ENCODE data around the gene PLCH1. TPM values are rescaled to one million over a fixed set of nuclear protein-coding genes. Genes with fewer than 3 reads are reported as not detected.

The PLCH1 gene
- total RNA-seq, 1 donor: 0.36 TPM

GRCh38 chr3:155481089-155481488 is 263.8 kb downstream of the PLCH1 start:
- Histone ChIP-seq H3K79me2 (ENCODE audit: insufficient read depth, low read length) (no peaks in the 10 kb centered on the region), H3K4me3 (ENCODE audit: insufficient read depth, low read length) (no peak overlapping the region), H3K27ac (ENCODE audit: low read depth, low read length) (no peak overlapping the region), H3K4me2 (ENCODE audit: insufficient read depth, low read length) (no peak overlapping the region), H3K4me1 (ENCODE audit: insufficient read depth, low read length) (no peaks in the 10 kb centered on the region), H3K27me3 (ENCODE audit: insufficient read depth, low read length) (no peaks in the 10 kb centered on the region), H4K20me1 (ENCODE audit: insufficient read depth, low read length) (no peaks in the 10 kb centered on the region), H3K9me3 (ENCODE audit: low read depth, low read length) (no peaks in the 10 kb centered on the region), H3K36me3 (ENCODE audit: insufficient read depth, low read length) (no peaks in the 10 kb centered on the region), H2AFZ (ENCODE audit: low read length) (no peak overlapping the region)
- TF ChIP-seq CTCF (IDR thresholded peaks at IDR 0.05; ENCODE audit: extremely low read depth, low read depth, low read length): no peak
- no peak for DNase-seq (ENCODE audit: insufficient read length, low spot score, missing footprints)

GRCh38 chr3:155465664-155466063 is 279.2 kb downstream of the PLCH1 start:
- TF ChIP-seq CTCF (IDR thresholded peaks at IDR 0.05; ENCODE audit: extremely low read depth, low read depth, low read length): no peak
- H3K4me1 ChIP-seq (ENCODE audit: insufficient read depth, low read length): no peaks in the 10 kb centered on the region
- H3K79me2 ChIP-seq (ENCODE audit: insufficient read depth, low read length): no peaks in the 10 kb centered on the region
- H4K20me1 ChIP-seq (ENCODE audit: insufficient read depth, low read length): no peaks in the 10 kb centered on the region
- H3K36me3 ChIP-seq (ENCODE audit: insufficient read depth, low read length): no peaks in the 10 kb centered on the region
- H3K4me3 ChIP-seq (ENCODE audit: insufficient read depth, low read length): no peak overlapping the region
- H2AFZ ChIP-seq (ENCODE audit: low read length): no peak overlapping the region
- no peak for DNase-seq (ENCODE audit: insufficient read length, low spot score, missing footprints)
- H3K9me3 ChIP-seq (ENCODE audit: low read depth, low read length): no peaks in the 10 kb centered on the region
- no peaks in the 10 kb centered on the region for H3K27me3 ChIP-seq (ENCODE audit: insufficient read depth, low read length)
- H3K4me2 ChIP-seq (ENCODE audit: insufficient read depth, low read length): no peak overlapping the region
- H3K27ac ChIP-seq (ENCODE audit: low read depth, low read length): no peak overlapping the region

- no peak overlapping the region for H3K4me3 ChIP-seq (ENCODE audit: insufficient read depth, low read length)
- no peak for TF ChIP-seq CTCF (IDR thresholded peaks at IDR 0.05; ENCODE audit: extremely low read depth, low read depth, low read length)
- no peaks in the 10 kb centered on the region for H3K27me3 ChIP-seq (ENCODE audit: insufficient read depth, low read length)
- H3K4me2 ChIP-seq (ENCODE audit: insufficient read depth, low read length): no peak overlapping the region
- no peaks in the 10 kb centered on the region for H3K4me1 ChIP-seq (ENCODE audit: insufficient read depth, low read length)
- no peak overlapping the region for H2AFZ ChIP-seq (ENCODE audit: low read length)
- H3K27ac ChIP-seq (ENCODE audit: low read depth, low read length): no peak overlapping the region
- no peaks in the 10 kb centered on the region for H3K36me3 ChIP-seq (ENCODE audit: insufficient read depth, low read length)
- no peaks in the 10 kb centered on the region for H3K79me2 ChIP-seq (ENCODE audit: insufficient read depth, low read length)
- no peak for DNase-seq (ENCODE audit: insufficient read length, low spot score, missing footprints)
- no peaks in the 10 kb centered on the region for H4K20me1 ChIP-seq (ENCODE audit: insufficient read depth, low read length)
- no peaks in the 10 kb centered on the region for H3K9me3 ChIP-seq (ENCODE audit: low read depth, low read length)
Observed at GRCh38 chr3:155462672-155463071, 282.2 kb downstream of the PLCH1 start.

GRCh38 chr3:155457591-155457990 is 287.3 kb downstream of the PLCH1 start:
- no peak for DNase-seq (ENCODE audit: insufficient read length, low spot score, missing footprints)
- Histone ChIP-seq H3K27ac (ENCODE audit: low read depth, low read length) (no peak overlapping the region), H3K4me1 (ENCODE audit: insufficient read depth, low read length) (no peaks in the 10 kb centered on the region), H3K27me3 (ENCODE audit: insufficient read depth, low read length) (no peaks in the 10 kb centered on the region), H4K20me1 (ENCODE audit: insufficient read depth, low read length) (no peaks in the 10 kb centered on the region), H3K4me3 (ENCODE audit: insufficient read depth, low read length) (no peak overlapping the region), H3K36me3 (ENCODE audit: insufficient read depth, low read length) (no peaks in the 10 kb centered on the region), H2AFZ (ENCODE audit: low read length) (no peak overlapping the region), H3K4me2 (ENCODE audit: insufficient read depth, low read length) (no peak overlapping the region), H3K79me2 (ENCODE audit: insufficient read depth, low read length) (no peaks in the 10 kb centered on the region), H3K9me3 (ENCODE audit: low read depth, low read length) (no peaks in the 10 kb centered on the region)
- no peak for TF ChIP-seq CTCF (IDR thresholded peaks at IDR 0.05; ENCODE audit: extremely low read depth, low read depth, low read length)
